Astrocyte of the spinal cord (primary cell): ENCODE results near the gene DHX34.
"Not testable (repeated sequence)": the region's sequence is repeated elsewhere in the genome, so short reads cannot be mapped to it uniquely, and the experiment has no call there.

ENCODE experiments used
- DNase-seq: peaks from one replicate; pipeline ENCODE4 v3.0.0; 2011; ENCODE audit warnings: low read depth, low spot score
- H3K4me3 ChIP-seq: 2 replicates; pipeline ENCODE4 v1.5.1; 2011; ENCODE audit warnings: low read depth, mild to moderate bottlenecking, low read length, moderate library complexity
- in situ Hi-C: cut with HindIII; loops from 2 replicates; pipeline ENCODE4 v1.10.0; 2017; ENCODE audit warnings: low sequenced_read_pairs
- TF ChIP-seq, protein P1 (sequence below): IDR thresholded peaks from 2 replicates; pipeline ENCODE4 v1.5.1; 2012; ENCODE audit warnings: low read depth, mild to moderate bottlenecking, low read length, inconsistent platforms

The DHX34 gene, protein sequence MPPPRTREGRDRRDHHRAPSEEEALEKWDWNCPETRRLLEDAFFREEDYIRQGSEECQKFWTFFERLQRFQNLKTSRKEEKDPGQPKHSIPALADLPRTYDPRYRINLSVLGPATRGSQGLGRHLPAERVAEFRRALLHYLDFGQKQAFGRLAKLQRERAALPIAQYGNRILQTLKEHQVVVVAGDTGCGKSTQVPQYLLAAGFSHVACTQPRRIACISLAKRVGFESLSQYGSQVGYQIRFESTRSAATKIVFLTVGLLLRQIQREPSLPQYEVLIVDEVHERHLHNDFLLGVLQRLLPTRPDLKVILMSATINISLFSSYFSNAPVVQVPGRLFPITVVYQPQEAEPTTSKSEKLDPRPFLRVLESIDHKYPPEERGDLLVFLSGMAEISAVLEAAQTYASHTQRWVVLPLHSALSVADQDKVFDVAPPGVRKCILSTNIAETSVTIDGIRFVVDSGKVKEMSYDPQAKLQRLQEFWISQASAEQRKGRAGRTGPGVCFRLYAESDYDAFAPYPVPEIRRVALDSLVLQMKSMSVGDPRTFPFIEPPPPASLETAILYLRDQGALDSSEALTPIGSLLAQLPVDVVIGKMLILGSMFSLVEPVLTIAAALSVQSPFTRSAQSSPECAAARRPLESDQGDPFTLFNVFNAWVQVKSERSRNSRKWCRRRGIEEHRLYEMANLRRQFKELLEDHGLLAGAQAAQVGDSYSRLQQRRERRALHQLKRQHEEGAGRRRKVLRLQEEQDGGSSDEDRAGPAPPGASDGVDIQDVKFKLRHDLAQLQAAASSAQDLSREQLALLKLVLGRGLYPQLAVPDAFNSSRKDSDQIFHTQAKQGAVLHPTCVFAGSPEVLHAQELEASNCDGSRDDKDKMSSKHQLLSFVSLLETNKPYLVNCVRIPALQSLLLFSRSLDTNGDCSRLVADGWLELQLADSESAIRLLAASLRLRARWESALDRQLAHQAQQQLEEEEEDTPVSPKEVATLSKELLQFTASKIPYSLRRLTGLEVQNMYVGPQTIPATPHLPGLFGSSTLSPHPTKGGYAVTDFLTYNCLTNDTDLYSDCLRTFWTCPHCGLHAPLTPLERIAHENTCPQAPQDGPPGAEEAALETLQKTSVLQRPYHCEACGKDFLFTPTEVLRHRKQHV

DNA sequence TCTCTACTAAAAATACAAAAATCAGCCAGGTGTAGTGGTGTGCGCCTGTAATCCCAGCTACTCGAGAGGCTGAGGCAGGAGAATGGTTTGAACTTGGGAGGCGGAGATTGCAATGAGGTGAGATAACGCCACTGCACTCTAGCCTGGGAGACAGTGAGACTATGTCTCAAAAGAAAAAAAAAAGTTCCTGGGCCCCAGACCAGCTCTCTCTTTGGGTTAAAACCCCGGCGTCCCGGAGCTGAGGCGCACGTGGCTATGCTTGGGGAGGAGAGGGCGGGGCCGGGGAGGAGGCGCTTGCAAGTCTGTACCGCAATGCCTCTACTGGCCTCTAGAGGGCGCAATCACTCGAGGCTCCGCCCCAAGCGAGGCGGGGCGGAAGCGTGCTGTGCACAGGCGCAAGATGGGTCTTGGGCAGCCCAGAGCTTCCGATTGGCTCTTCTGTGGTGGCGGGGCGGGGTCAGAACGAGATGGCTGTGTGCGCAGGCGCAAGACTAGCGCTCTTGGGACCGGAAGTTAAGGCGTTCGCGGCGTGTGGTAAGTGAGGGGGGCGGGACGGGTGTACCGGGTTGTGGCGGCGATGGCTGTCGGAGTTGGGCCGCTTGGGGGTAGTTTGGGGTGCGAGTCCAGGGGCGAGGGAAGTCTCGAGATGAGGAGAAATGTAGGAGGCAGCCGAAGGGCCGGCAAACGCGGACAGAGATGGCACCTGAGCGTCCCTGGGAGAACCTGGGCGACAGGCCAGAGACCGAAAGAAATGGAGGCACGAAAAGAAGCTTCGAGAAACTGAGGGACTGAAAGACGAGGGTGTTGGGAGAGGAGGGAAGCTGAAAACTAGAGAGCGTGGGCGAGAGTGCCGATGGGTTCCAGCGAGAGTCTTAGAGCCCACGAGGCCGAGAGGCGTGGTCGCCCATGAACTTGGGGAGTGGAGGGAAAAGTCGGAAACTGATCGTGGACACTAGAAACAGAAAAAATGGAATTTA is at the start of gene DHX34:
TSS of gene DHX34 (plus strand) at position 497 of the 977 bp plus-strand sequence. CDS start 3,716 bp downstream, outside the sequence.
- in situ Hi-C loops = no loop called here
- peak; percentile 99 for DNase-seq
- TF ChIP-seq, protein P1, sequence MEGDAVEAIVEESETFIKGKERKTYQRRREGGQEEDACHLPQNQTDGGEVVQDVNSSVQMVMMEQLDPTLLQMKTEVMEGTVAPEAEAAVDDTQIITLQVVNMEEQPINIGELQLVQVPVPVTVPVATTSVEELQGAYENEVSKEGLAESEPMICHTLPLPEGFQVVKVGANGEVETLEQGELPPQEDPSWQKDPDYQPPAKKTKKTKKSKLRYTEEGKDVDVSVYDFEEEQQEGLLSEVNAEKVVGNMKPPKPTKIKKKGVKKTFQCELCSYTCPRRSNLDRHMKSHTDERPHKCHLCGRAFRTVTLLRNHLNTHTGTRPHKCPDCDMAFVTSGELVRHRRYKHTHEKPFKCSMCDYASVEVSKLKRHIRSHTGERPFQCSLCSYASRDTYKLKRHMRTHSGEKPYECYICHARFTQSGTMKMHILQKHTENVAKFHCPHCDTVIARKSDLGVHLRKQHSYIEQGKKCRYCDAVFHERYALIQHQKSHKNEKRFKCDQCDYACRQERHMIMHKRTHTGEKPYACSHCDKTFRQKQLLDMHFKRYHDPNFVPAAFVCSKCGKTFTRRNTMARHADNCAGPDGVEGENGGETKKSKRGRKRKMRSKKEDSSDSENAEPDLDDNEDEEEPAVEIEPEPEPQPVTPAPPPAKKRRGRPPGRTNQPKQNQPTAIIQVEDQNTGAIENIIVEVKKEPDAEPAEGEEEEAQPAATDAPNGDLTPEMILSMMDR = peak; percentile 99
- H3K4me3 ChIP-seq = peak within 1 kb of the TSS; percentile 79

DNA sequence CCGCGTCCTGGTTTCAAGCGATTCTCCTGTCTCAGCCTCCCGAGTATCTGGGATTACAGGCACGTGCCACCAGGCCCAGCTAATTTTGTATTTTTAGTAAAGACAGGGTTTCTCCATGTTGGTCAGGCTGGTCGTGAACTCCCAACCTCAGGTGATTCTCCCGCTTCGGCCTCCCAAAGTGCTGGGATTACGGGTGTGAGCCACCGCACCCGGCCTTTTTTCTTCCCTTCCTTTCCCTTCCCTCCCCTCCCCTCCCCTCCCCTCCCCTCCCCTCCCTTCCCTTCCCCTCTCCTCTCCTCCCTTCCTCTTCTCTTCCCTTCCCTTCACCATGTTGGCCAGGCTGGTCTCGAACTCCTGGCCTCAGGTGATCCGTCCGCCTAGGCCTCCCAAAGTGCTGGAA is 48.2 kb upstream of the DHX34 start:
- DNase-seq, in situ Hi-C loops, H3K4me3 ChIP-seq: not testable (repeated sequence)

DNA sequence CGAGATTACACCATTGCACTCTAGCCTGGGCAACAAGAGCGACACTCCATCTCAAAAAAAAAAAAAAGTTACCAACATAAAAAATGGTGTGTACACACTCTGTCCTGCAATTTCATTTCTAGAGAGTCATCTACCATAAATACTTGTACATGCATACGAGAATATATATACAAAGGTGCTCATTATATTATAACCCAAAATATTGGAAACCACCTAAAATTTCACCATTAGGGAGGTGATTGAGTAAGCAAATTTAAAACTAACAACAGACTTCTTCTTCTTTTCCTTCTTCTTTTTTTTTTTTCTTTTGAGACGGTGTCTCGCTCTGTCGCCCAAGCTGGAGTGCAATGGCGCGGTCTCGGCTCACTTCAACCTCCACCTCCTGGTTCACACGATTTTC is 46.9 kb upstream of the DHX34 start:
- no peak overlapping the region for H3K4me3 ChIP-seq
- in situ Hi-C loops = no loop called here
- TF ChIP-seq, protein P1 = no peak
- DNase-seq = no peak

DNA sequence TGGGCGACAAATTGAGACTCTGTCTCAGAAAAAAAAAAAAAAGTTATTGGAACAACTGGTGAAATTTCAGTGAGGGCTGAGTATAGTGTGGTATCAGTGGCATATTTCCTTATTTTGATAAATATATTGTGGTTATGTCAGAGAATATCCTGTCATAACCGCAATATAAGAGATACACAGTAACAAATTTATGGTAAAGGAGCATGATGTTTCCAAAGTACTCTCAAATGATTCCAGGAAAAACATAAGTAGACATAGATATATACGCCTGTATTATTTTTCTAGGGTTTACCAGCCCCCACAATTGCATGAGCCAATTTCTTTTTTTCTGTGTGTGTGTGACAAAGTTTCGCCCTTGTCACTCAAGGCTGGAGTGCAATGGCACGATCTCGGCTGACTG is 45.1 kb upstream of the DHX34 start:
- no peak overlapping the region for H3K4me3 ChIP-seq
- TF ChIP-seq, protein P1 = no peak
- no peak for DNase-seq
- in situ Hi-C loops = no loop called here

DNA sequence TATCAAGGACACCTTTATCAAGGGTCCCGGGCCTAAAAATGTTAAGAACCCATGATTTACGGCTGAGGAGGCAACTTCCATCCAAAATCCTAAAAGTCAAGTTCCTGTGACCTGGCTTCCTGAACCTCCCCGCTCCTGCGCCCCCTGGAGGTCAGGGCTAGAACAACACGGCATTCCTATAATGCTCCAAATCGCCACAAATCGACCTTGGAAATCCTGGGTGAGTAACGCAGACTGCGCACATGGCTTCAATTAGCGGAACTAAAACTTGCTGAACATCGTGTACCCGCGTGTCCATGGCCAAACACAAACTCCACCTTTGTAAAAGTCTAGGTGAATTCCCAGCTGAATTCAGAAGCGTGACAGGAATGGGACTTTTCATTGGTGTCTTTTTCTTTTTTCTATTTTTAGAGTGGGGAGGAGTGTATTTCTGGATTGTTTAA is 43.8 kb upstream of the DHX34 start:
- no peak overlapping the region for H3K4me3 ChIP-seq
- TF ChIP-seq, protein P1 = peak; percentile 98
- in situ Hi-C loops = no loop called here
- peak; percentile 86 for DNase-seq

DNA sequence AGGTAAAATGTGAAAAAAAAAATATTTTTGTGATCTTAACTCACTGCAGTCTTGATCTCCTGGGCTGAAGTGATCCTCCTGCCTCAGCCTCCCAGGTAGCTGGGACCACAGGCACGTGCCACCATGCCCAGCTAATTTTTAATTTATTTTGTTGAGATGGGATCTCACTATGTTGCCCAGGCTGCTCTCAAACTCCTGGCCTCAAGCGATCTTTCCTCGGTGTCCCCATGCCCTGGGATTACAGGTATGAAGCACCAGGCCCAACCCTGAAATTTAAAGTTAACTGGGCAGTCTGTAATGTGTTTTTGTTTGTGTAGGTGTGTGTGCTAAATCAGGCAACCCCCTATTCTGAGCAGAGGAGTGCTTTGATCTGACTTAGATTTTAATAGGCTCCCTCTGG is 42.8 kb upstream of the DHX34 start:
- in situ Hi-C loops = no loop called here
- TF ChIP-seq, protein P1 = no peak
- H3K4me3 ChIP-seq = no peak overlapping the region
- DNase-seq = no peak
